ENCODE measurements around the gene VDAC1.

DNA sequence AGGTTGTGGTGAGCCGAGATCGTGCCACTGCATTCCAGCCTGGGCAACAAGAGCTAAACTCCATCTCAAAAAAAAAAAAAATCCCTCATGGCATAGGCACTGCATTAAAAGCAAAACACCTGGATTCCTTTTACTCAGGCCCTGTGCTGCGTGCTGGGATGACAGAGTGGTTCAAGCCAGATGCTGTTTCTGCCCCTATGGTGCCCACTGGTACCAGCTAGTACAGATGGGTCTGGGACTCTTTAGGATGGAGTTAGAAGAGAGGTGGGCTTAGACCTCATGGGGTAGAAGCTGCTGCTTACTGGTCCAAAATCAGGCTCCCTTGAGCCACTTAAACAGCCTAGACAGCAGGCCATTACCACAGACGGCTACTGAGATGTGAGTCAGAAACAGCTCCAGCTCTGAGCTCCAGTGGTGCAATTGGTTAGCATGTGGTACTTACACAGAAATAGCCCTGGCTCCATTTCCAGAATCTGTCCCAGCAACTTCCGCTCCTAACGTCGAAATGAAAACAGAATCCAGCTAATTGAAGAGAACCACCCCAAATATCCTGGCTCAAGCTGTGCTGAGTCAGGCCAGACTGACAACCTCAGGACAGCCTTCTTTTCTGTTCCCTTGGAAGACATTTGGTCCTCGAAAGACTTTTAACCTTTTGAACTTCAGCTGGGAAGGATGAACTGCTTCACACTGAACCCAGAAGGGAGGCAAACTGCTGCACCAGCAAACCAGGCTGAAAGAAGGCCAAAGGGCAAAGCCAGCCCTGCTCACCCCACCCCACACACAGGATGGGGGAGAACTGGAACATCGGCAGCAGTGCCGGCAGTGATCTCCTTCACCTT is 51.8 kb downstream of the VDAC1 start:
- TF ChIP-seq, protein P1, sequence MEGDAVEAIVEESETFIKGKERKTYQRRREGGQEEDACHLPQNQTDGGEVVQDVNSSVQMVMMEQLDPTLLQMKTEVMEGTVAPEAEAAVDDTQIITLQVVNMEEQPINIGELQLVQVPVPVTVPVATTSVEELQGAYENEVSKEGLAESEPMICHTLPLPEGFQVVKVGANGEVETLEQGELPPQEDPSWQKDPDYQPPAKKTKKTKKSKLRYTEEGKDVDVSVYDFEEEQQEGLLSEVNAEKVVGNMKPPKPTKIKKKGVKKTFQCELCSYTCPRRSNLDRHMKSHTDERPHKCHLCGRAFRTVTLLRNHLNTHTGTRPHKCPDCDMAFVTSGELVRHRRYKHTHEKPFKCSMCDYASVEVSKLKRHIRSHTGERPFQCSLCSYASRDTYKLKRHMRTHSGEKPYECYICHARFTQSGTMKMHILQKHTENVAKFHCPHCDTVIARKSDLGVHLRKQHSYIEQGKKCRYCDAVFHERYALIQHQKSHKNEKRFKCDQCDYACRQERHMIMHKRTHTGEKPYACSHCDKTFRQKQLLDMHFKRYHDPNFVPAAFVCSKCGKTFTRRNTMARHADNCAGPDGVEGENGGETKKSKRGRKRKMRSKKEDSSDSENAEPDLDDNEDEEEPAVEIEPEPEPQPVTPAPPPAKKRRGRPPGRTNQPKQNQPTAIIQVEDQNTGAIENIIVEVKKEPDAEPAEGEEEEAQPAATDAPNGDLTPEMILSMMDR (IDR thresholded peaks at IDR 0.05; ENCODE audit: poor library complexity) = no peak
- no peak for TF ChIP-seq EZH2phosphoT487 (IDR thresholded peaks at IDR 0.05; ENCODE audit: low read depth, severe bottlenecking, unreplicated experiment)
